Stomach (tissue), 9 donors: ENCODE data around the gene TRIM2. TPM values are rescaled to one million over a fixed set of nuclear protein-coding genes. Genes with fewer than 3 reads are reported as not detected.
A peak's percentile ranks its signal among the peaks of the same experiment; 100 is the strongest.

Source experiments
- DNase-seq, 2 donors: peaks; one replicate each; pipeline versions ENCODE4 v3.0.0 to v3.0.0-alpha.2; 2013 to 2019
- H3K27ac ChIP-seq, 5 donors: fragments of 200-600 bp in 4 of 5; sonication (generic) in 4 of 5; one replicate each; pipeline ENCODE4 v1.5.1; 2013 to 2019; ENCODE audit warnings: mild to moderate bottlenecking in 1 of 5, moderate library complexity in 1 of 5
- H3K27me3 ChIP-seq, 3 donors: fragments of 200-600 bp; sonication (generic); one replicate each; pipeline ENCODE4 v1.5.1; 2017 to 2019; ENCODE audit warnings: mixed run types in 1 of 3
- H3K36me3 ChIP-seq, 4 donors: fragments of 200-600 bp; sonication (generic); 1 replicate in 3 of 4; 2 replicates in 1 of 4; pipeline ENCODE4 v1.5.1; 2016 to 2019
- H3K4me1 ChIP-seq, 4 donors: fragments of 200-600 bp; sonication (generic); one replicate each; pipeline ENCODE4 v1.5.1; 2016 to 2019
- H3K4me3 ChIP-seq, 4 donors: fragments of 200-600 bp; sonication (generic) in 3 of 4; one replicate each; pipeline ENCODE4 v1.5.1; 2016 to 2019; ENCODE audit warnings: mild to moderate bottlenecking in 1 of 4
- H3K9me3 ChIP-seq, 4 donors: fragments of 200-600 bp; sonication (generic); one replicate each; pipeline ENCODE4 v1.5.1; 2016 to 2019
- EP300 ChIP-seq: sonication (generic); formaldehyde crosslinking; IDR thresholded peaks from one replicate; pipeline ENCODE4 v1.6.1; 2017; ENCODE audit warnings: antibody characterized with exemption
- POLR2A ChIP-seq, 4 donors: fragments of 450-650 bp; IDR thresholded peaks; one replicate each; pipeline ENCODE4 v1.6.1; 2016; ENCODE audit warnings: antibody characterized with exemption in 4 of 4, control low read depth in 2 of 4, mild to moderate bottlenecking in 1 of 4, moderate library complexity in 1 of 4
- POLR2AphosphoS5 ChIP-seq, 3 donors: sonication (generic); formaldehyde crosslinking; IDR thresholded peaks; one replicate each; pipeline ENCODE4 v1.6.1; 2016; ENCODE audit warnings: antibody characterized with exemption in 3 of 3
- whole genome bisulfite sequencing, 5 donors: extraction: QIAGEN DNeasy Blood & Tissue Kit in 3 of 5; methylation state at CpG; one replicate each; pipeline versions ENCODE4 v1.1.5 to v1.1.7; 2013 to 2018; 5-methylcytosine and 5-hydroxymethylcytosine counted together
- intact Hi-C: fragments of 100-400 bp; cut with DNase I; formaldehyde crosslinking; loops from one replicate; pipeline ENCODE4 v1.15.1; 2023; ENCODE audit warnings: low total_unique reads
- polyA plus RNA-seq, 3 donors: library from polyadenylated mRNA; stranded (reverse); fragments of 200-250 nt; gene quantifications; one replicate each; pipeline ENCODE4 v1.2.3, GENCODE V29; 2013
- total RNA-seq, 5 donors: library from RNA; depleted of rRNA; stranded (reverse); fragments of >200 nt; gene quantifications; one replicate each; pipeline versions ENCODE4 v1.1.0 to v1.2.3, GENCODE V29; 2014 to 2016
- TF ChIP-seq, protein P1 (sequence below), 7 experiments: fragments of 450-650 bp in 4 of 7; fragments of 200-600 bp in 3 of 7; sonication (generic) in 3 of 7; IDR thresholded peaks; one replicate each; pipeline ENCODE4 v1.5.1; 2016 to 2019; ENCODE audit warnings: antibody characterized with exemption in 7 of 7, control low read depth in 2 of 7, mild to moderate bottlenecking in 1 of 7
- donor health status: healthy with polysubstance abuse.
- donor health status: Bipolar disorder and iron deficiency.
- donor health status: healthy.

The TRIM2 gene
- total and polyA plus RNA-seq, 8 donors, result 11.2 to 327 (median 53.8) TPM

DNA sequence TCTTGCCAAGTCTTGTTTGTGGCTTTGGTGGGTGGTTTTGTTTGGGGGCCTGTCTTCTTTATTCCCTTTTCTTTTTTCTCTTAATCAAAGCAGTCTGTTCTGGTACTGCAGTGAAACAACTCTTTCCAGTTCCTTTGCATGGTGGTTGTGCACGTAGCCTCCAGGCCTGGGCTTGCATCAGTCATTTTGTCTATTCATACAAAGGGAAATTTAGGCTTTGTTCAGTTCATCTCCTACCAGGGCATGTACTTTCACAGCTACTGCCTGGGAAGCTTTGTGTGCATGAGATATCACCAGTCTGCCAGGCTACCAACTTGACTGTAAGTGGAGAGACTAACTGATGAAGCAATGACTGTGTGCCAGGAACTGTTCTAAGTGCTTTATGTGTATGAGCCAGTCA, 8.5 kb downstream of the TRIM2 start:
- no peak overlapping the region for H3K4me3 ChIP-seq
- no peaks in the 10 kb centered on the region for H3K27me3 ChIP-seq
- WGBS, 5 donors, result 44 to 67% (median 52%) methylated on average over 1 of the region's 1 CpG
- peaks cover 16 to 43% (median 23%) of the 10 kb centered on the region in 4 donors for H3K4me1 ChIP-seq
- intact Hi-C loops, result no loop called here
- no peak for TF ChIP-seq POLR2A (IDR thresholded peaks at IDR 0.05)
- TF ChIP-seq POLR2AphosphoS5 (IDR thresholded peaks at IDR 0.05), result no peak
- TF ChIP-seq, protein P1, sequence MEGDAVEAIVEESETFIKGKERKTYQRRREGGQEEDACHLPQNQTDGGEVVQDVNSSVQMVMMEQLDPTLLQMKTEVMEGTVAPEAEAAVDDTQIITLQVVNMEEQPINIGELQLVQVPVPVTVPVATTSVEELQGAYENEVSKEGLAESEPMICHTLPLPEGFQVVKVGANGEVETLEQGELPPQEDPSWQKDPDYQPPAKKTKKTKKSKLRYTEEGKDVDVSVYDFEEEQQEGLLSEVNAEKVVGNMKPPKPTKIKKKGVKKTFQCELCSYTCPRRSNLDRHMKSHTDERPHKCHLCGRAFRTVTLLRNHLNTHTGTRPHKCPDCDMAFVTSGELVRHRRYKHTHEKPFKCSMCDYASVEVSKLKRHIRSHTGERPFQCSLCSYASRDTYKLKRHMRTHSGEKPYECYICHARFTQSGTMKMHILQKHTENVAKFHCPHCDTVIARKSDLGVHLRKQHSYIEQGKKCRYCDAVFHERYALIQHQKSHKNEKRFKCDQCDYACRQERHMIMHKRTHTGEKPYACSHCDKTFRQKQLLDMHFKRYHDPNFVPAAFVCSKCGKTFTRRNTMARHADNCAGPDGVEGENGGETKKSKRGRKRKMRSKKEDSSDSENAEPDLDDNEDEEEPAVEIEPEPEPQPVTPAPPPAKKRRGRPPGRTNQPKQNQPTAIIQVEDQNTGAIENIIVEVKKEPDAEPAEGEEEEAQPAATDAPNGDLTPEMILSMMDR (IDR thresholded peaks at IDR 0.05), result no peak
- TF ChIP-seq EP300, result no peak
- DNase-seq, result peak in 1 of 2 donors; percentile 36
- H3K36me3 ChIP-seq, result no peaks in the 10 kb centered on the region
- no peaks in the 10 kb centered on the region for H3K9me3 ChIP-seq
- H3K27ac ChIP-seq, result peak overlapping the region in 1 of 5 donors; percentile 26

DNA sequence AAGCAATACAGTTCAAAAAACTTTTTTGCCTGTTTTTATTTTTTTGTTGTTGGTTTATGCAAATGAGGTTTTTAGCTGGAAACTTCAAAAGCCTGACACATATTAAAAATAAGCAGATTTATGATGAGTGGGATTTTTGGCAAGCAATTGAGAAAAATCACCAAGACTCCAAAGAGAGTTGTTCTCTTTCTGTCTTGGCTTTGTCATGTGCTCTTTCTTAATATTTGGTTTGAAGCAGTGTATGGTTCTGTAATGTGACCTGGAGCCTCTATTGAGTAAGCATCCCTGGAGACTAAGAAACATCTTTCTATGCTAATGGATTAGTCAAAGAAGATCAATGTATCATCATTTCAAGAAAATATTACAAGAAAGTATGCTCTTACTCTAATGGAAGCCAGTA, 11.7 kb downstream of the TRIM2 start:
- no peaks in the 10 kb centered on the region for H3K36me3 ChIP-seq
- intact Hi-C loops, result no loop called here
- no peaks in the 10 kb centered on the region for H3K27me3 ChIP-seq
- TF ChIP-seq EP300 (no peak), POLR2AphosphoS5 (IDR thresholded peaks at IDR 0.05) (no peak), POLR2A (IDR thresholded peaks at IDR 0.05) (no peak)
- TF ChIP-seq, protein P1 (IDR thresholded peaks at IDR 0.05), result no peak
- no peak for DNase-seq
- H3K4me1 ChIP-seq, result peaks cover 9 to 39% (median 27%) of the 10 kb centered on the region in 4 donors
- H3K4me3 ChIP-seq, result no peak overlapping the region
- no peak overlapping the region for H3K27ac ChIP-seq
- H3K9me3 ChIP-seq, result no peaks in the 10 kb centered on the region

DNA sequence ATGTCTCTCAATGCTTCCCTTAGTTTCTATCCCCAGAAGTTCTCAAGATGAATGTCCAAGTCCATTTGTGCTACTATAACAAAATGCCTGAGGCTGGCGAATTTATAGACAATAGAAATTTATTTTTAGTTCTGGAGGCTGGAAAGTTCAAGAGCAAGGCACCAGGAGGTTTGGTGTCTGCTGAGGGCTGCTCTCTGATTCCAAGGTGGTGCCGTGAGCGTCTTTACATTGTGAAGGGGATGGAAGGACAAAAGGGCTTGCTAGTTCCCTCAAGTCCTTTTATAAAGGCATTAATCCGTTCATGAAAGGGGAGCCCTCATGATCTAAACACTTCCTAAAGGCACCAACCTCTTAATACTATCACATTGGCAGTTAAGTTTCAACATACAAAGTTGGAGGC, 12.3 kb downstream of the TRIM2 start:
- H3K27ac ChIP-seq, result peak overlapping the region in 1 of 5 donors; percentile 55
- no peaks in the 10 kb centered on the region for H3K27me3 ChIP-seq
- 68 to 90% (median 79%) methylated on average over 4 of the region's 4 CpGs for WGBS, 5 donors
- no peaks in the 10 kb centered on the region for H3K9me3 ChIP-seq
- no peaks in the 10 kb centered on the region for H3K36me3 ChIP-seq
- no peak for TF ChIP-seq POLR2AphosphoS5 (IDR thresholded peaks at IDR 0.05)
- TF ChIP-seq, protein P1 (IDR thresholded peaks at IDR 0.05), result no peak
- TF ChIP-seq POLR2A (IDR thresholded peaks at IDR 0.05), result no peak
- no peak for TF ChIP-seq EP300
- no peak for DNase-seq
- H3K4me3 ChIP-seq, result no peak overlapping the region
- H3K4me1 ChIP-seq, result peaks cover 13 to 43% (median 30%) of the 10 kb centered on the region in 4 donors
- intact Hi-C loops, result no loop called here

DNA sequence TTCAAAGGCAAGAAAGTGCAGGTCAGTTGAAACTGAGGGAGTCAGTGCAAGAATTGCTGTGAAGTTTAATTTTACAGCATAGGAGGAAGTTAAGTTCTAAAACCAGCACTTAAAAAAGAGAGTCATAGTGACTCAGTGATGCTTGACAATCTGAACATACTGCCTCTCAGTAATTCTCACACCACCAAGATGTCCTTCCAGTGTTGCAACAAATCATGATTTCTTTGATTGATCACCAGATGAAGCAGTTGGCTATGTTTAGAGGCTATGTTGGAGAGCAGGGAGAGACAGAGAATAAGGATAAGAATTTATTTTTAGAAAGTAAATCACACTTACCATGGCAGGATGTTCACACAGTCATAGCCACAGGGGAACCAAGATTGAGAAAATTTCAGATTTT, 13.2 kb downstream of the TRIM2 start:
- intact Hi-C loops, result no loop called here
- Histone ChIP-seq H3K4me1 (peaks cover 16 to 52% (median 29%) of the 10 kb centered on the region in 4 donors), H3K9me3 (no peaks in the 10 kb centered on the region), H3K36me3 (no peaks in the 10 kb centered on the region), H3K27me3 (no peaks in the 10 kb centered on the region), H3K27ac (peak overlapping the region in 2 of 5 donors; percentile 4 to 55), H3K4me3 (no peak overlapping the region)
- TF ChIP-seq POLR2AphosphoS5 (IDR thresholded peaks at IDR 0.05), result peak in 1 of 3 donors; percentile 16
- no peak for TF ChIP-seq POLR2A (IDR thresholded peaks at IDR 0.05)
- no peak for TF ChIP-seq EP300
- no peak for DNase-seq

DNA sequence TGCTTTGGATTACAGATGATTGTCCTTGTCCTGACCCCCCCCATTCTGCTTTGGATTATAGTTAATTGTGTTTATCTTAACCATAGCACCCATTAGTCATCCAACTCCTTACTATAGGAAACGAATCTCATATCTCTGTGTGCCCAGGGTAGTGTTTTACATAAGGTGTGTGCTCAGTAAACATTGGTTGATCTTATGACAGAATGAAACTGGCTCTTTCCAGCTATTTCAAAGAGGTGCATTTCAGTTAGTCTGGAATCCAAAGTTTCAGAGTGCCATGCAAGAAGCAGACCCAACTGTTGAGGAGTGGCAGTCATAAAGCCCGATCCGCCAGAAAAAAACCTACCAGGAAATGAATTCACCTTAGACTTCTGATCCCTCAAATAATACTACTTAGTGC, 14.7 kb downstream of the TRIM2 start:
- H3K4me3 ChIP-seq, result no peak overlapping the region
- H3K27ac ChIP-seq, result peak overlapping the region; percentile 63 to 94 (median 82)
- no peaks in the 10 kb centered on the region for H3K27me3 ChIP-seq
- no peaks in the 10 kb centered on the region for H3K9me3 ChIP-seq
- whole genome bisulfite sequencing, 5 donors, result 32 to 65% (median 44%) methylated on average over 3 of the region's 3 CpGs
- TF ChIP-seq, protein P1 (IDR thresholded peaks at IDR 0.05), result no peak
- TF ChIP-seq POLR2A (IDR thresholded peaks at IDR 0.05) (no peak), POLR2AphosphoS5 (IDR thresholded peaks at IDR 0.05) (peak in 2 of 3 donors; percentile 50 to 58), EP300 (no peak)
- H3K4me1 ChIP-seq, result peaks cover 10 to 50% (median 32%) of the 10 kb centered on the region in 4 donors
- DNase-seq, result peak in 1 of 2 donors; percentile 87
- H3K36me3 ChIP-seq, result no peaks in the 10 kb centered on the region
- intact Hi-C loops, result no loop called here
